Neuronal stem cell (in vitro differentiated cells): Measurements from ENCODE around the gene WDR49.

Experiments used
- DNase-seq: peaks from one replicate; pipeline ENCODE4 v3.0.0-alpha.2; 2013; ENCODE audit warnings: low spot score
- H2AFZ ChIP-seq: one replicate; pipeline ENCODE4 v1.6.1; 2013; ENCODE audit warnings: mild to moderate bottlenecking, low read length, inconsistent platforms
- H2AK5ac ChIP-seq: 2 replicates; pipeline ENCODE4 v1.6.1; 2013; ENCODE audit warnings: low read depth, mild to moderate bottlenecking, inconsistent platforms, low read length, moderate library complexity, mixed read lengths
- H2BK120ac ChIP-seq: 2 replicates; pipeline ENCODE4 v1.6.1; 2013; ENCODE audit warnings: low read depth, mild to moderate bottlenecking, inconsistent platforms, low read length, moderate library complexity, mixed read lengths
- H2BK12ac ChIP-seq: one replicate; pipeline ENCODE4 v1.6.1; 2013; ENCODE audit warnings: low read length, inconsistent platforms
- H2BK15ac ChIP-seq: 2 replicates; pipeline ENCODE4 v1.6.1; 2013; ENCODE audit warnings: mild to moderate bottlenecking, low read length, inconsistent platforms, mixed read lengths
- H2BK5ac ChIP-seq: one replicate; pipeline ENCODE4 v1.6.1; 2013; ENCODE audit warnings: inconsistent platforms, mild to moderate bottlenecking, low read length, moderate library complexity
- H3K14ac ChIP-seq: one replicate; pipeline ENCODE4 v1.6.1; 2013; ENCODE audit warnings: low read length, inconsistent platforms
- H3K18ac ChIP-seq: 2 replicates; pipeline ENCODE4 v1.6.1; 2013; ENCODE audit warnings: low read length, inconsistent platforms
- H3K23ac ChIP-seq: 2 replicates; pipeline ENCODE4 v1.6.1; 2013; ENCODE audit warnings: low read depth, mild to moderate bottlenecking, mixed read lengths, low read length, inconsistent platforms; ENCODE audit not compliant: poor library complexity
- H3K27ac ChIP-seq: replicated peaks from 3 replicates; pipeline ENCODE4 v1.5.1; 2013; ENCODE audit warnings: low read length, inconsistent platforms
- H3K27me3 ChIP-seq, 3 experiments: 2 replicates each; pipeline ENCODE4 v1.6.1; 2013; ENCODE audit warnings: low read length in 3 of 3, mild to moderate bottlenecking in 2 of 3, inconsistent platforms in 1 of 3, low read depth in 1 of 3, mixed read lengths in 1 of 3, moderate library complexity in 1 of 3; ENCODE audit not compliant: control insufficient read depth in 3 of 3, insufficient read depth in 3 of 3
- H3K36me3 ChIP-seq, 2 donors: replicated peaks in 1 of 2; 2 replicates each; pipeline ENCODE4 v1.6.1; 2013; ENCODE audit warnings: low read length in 2 of 2; ENCODE audit not compliant: control insufficient read depth in 2 of 2, insufficient read depth in 2 of 2
- H3K4ac ChIP-seq: 2 replicates; pipeline ENCODE4 v1.6.1; 2013; ENCODE audit warnings: inconsistent platforms, mild to moderate bottlenecking, low read length, moderate library complexity
- H3K4me1 ChIP-seq, 2 donors: 1 replicate in 1 of 2; 2 replicates in 1 of 2; pipeline ENCODE4 v1.6.1; 2013; ENCODE audit warnings: low read length in 2 of 2, low read depth in 1 of 2; ENCODE audit not compliant: control insufficient read depth in 2 of 2, insufficient read depth in 1 of 2
- H3K4me2 ChIP-seq: one replicate; pipeline ENCODE4 v1.6.1; 2013; ENCODE audit warnings: mild to moderate bottlenecking, low read length, inconsistent platforms; ENCODE audit not compliant: insufficient read depth, poor library complexity, severe bottlenecking
- H3K4me3 ChIP-seq, 2 donors: 2 replicates each; pipeline ENCODE4 v1.5.1; 2013; ENCODE audit warnings: low read length in 2 of 2, mild to moderate bottlenecking in 2 of 2, inconsistent platforms in 1 of 2, moderate library complexity in 1 of 2
- H3K79me1 ChIP-seq: one replicate; pipeline ENCODE4 v1.6.1; 2013; ENCODE audit warnings: low read depth, mild to moderate bottlenecking, inconsistent platforms, low read length, moderate library complexity
- H3K9ac ChIP-seq: one replicate; pipeline ENCODE4 v1.6.1; 2013; ENCODE audit warnings: mild to moderate bottlenecking, low read depth, low read length, inconsistent platforms; ENCODE audit not compliant: poor library complexity
- H3K9me3 ChIP-seq, 2 donors: replicated peaks in 1 of 2; 2 replicates each; pipeline versions ENCODE3 to v1.6.1; 2013; ENCODE audit warnings: low read length in 2 of 2, mild to moderate bottlenecking in 2 of 2, inconsistent platforms in 1 of 2, low read depth in 1 of 2, mixed read lengths in 1 of 2, moderate library complexity in 1 of 2; ENCODE audit not compliant: control insufficient read depth in 2 of 2, insufficient read depth in 1 of 2
- H4K8ac ChIP-seq: one replicate; pipeline ENCODE4 v1.6.1; 2013; ENCODE audit warnings: low read depth, mild to moderate bottlenecking, inconsistent platforms, low read length, moderate library complexity
- H4K91ac ChIP-seq: one replicate; pipeline ENCODE4 v1.6.1; 2013; ENCODE audit warnings: low read length, low read depth, mild to moderate bottlenecking, inconsistent platforms; ENCODE audit not compliant: poor library complexity
- WGBS, 2 donors: extraction: QIAGEN DNeasy Blood & Tissue Kit; methylation state at CpG; one replicate each; pipeline ENCODE4 v1.1.7; 2013; ENCODE audit warnings: missing lambda C conversion rate in 2 of 2, mixed read lengths in 1 of 2; ENCODE audit not compliant: insufficient read length in 2 of 2, insufficient replicate concordance in 1 of 2; ENCODE audit errors: extremely low coverage in 2 of 2; 5-methylcytosine and 5-hydroxymethylcytosine counted together

The WDR49 gene

GRCh38 chr3:167466966-167467365, 186.8 kb downstream of the WDR49 start:
- Histone ChIP-seq H3K4ac (no peak overlapping the region), H2BK120ac (no peak overlapping the region), H2AK5ac (no peak overlapping the region), H3K9me3 (no peaks in the 10 kb centered on the region), H2BK12ac (no peak overlapping the region), H3K23ac (no peak overlapping the region), H3K4me2 (no peak overlapping the region), H2AFZ (no peak overlapping the region), H3K79me1 (no peaks in the 10 kb centered on the region), H4K91ac (no peak overlapping the region), H3K27me3 (no peaks in the 10 kb centered on the region), H3K4me1 (peaks cover 0 to 4% of the 10 kb centered on the region in 2 donors), H3K27ac (no peak overlapping the region), H3K18ac (no peak overlapping the region), H3K9ac (no peak overlapping the region), H2BK5ac (no peak overlapping the region), H2BK15ac (no peak overlapping the region), H3K4me3 (no peak overlapping the region), H4K8ac (no peak overlapping the region), H3K14ac (no peak overlapping the region), H3K36me3 (no peaks in the 10 kb centered on the region)
- no peak for DNase-seq

DNA sequence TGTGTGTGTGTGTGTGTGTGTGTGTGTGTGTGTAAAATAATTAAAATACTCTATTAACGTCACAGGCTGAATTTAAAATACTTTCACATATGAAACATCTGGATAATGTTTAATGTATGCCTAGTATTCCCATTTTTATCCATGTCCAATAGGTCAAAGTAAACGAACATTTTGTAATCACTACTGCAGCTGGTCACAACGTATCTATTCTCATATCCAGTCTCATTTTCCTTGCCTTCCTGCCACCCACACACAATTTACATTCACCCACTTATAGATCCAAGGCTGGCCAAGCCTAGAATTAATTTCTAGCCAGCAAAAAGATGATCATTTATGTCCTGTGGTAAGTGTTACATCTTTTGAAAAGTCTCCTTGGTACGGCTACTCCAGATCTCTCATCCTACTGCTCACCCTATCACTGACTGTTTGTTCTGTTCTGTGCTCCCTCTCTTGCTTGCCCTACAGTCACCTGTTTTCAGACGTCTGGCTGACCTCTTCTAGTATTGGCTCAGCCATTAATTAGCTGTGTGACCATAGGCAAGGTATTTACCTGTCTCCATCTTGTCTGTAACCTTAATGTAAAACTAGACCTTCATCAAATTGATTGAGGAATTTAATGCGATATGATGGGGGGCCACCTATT, 197.5 kb downstream of the WDR49 start:
- no peaks in the 10 kb centered on the region for H3K4me1 ChIP-seq
- H3K36me3 ChIP-seq, result no peaks in the 10 kb centered on the region
- no peak overlapping the region for H2BK12ac ChIP-seq
- H3K14ac ChIP-seq, result no peak overlapping the region
- H2BK15ac ChIP-seq, result no peak overlapping the region
- no peaks in the 10 kb centered on the region for H3K9me3 ChIP-seq
- no peak overlapping the region for H3K9ac ChIP-seq
- H2BK120ac ChIP-seq, result no peak overlapping the region
- DNase-seq, result no peak
- no peak overlapping the region for H3K23ac ChIP-seq
- no peaks in the 10 kb centered on the region for H3K27me3 ChIP-seq
- no peak overlapping the region for H3K4me3 ChIP-seq
- no peak overlapping the region for H4K8ac ChIP-seq
- no peak overlapping the region for H2AFZ ChIP-seq
- H3K27ac ChIP-seq, result no peak overlapping the region
- no peak overlapping the region for H3K18ac ChIP-seq
- WGBS, 2 donors, result no CpG with 5 or more reads among the region's 6 CpGs
- H3K4me2 ChIP-seq, result no peak overlapping the region
- H2AK5ac ChIP-seq, result no peak overlapping the region
- no peaks in the 10 kb centered on the region for H3K79me1 ChIP-seq
- H4K91ac ChIP-seq, result no peak overlapping the region
- H3K4ac ChIP-seq, result no peak overlapping the region
- no peak overlapping the region for H2BK5ac ChIP-seq

DNA sequence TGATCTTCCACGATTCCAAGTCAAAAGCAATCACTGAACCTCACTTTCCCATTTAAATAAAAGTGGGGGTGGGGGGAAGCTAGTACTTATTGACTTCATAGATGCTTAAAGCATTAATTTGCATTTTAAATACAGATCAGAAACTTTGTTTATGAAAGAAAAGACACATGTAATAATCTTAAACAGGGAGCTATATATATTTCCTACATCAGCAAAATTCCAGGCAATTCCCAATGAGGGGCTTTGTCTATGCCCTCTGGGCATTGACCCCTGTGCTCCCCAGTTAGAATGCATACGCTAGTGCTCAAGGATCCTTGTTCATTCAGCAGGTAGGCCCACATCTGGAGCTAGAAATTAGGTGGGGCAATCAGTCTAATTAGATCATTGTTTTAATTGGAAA, 199.9 kb downstream of the WDR49 start:
- Histone ChIP-seq H4K8ac (no peak overlapping the region), H3K9ac (no peak overlapping the region), H3K4ac (no peak overlapping the region), H4K91ac (no peak overlapping the region), H3K4me1 (peaks cover 0 to 4% of the 10 kb centered on the region in 2 donors), H2AFZ (no peak overlapping the region), H3K79me1 (no peaks in the 10 kb centered on the region), H3K27ac (no peak overlapping the region), H2BK120ac (no peak overlapping the region), H3K14ac (no peak overlapping the region), H3K23ac (no peak overlapping the region), H3K4me2 (no peak overlapping the region), H2BK12ac (no peak overlapping the region), H3K4me3 (no peak overlapping the region), H3K9me3 (no peaks in the 10 kb centered on the region), H3K18ac (no peak overlapping the region), H2AK5ac (no peak overlapping the region), H3K27me3 (no peaks in the 10 kb centered on the region), H3K36me3 (no peaks in the 10 kb centered on the region), H2BK5ac (no peak overlapping the region), H2BK15ac (no peak overlapping the region)
- DNase-seq, result no peak
- WGBS, 2 donors, result no CpG with 5 or more reads among the region's 2 CpGs

- H2BK12ac ChIP-seq, result no peak overlapping the region
Measured at GRCh38 chr3:167451282-167451681, 202.5 kb downstream of the WDR49 start.

More at GRCh38 chr3:167451282-167451681, 202.5 kb downstream of the WDR49 start:
- no peaks in the 10 kb centered on the region for H3K79me1 ChIP-seq
- H2BK5ac ChIP-seq, result no peak overlapping the region
- no peak overlapping the region for H3K27ac ChIP-seq
- H2AK5ac ChIP-seq, result no peak overlapping the region
- H2BK15ac ChIP-seq, result no peak overlapping the region
- no peak overlapping the region for H3K9ac ChIP-seq
- no peak overlapping the region for H4K8ac ChIP-seq
- H2AFZ ChIP-seq, result no peak overlapping the region
- no peak overlapping the region for H3K18ac ChIP-seq
- H3K23ac ChIP-seq, result no peak overlapping the region
- no peaks in the 10 kb centered on the region for H3K9me3 ChIP-seq
- H3K4me1 ChIP-seq, result peaks cover 0 to 4% of the 10 kb centered on the region in 2 donors
- WGBS, 2 donors, result no CpG with 5 or more reads among the region's 1 CpG
- no peaks in the 10 kb centered on the region for H3K36me3 ChIP-seq
- no peak overlapping the region for H3K14ac ChIP-seq
- DNase-seq, result no peak
- H3K4me2 ChIP-seq, result no peak overlapping the region
- no peak overlapping the region for H3K4ac ChIP-seq
- H2BK120ac ChIP-seq, result no peak overlapping the region
- H4K91ac ChIP-seq, result no peak overlapping the region
- no peaks in the 10 kb centered on the region for H3K27me3 ChIP-seq
- no peak overlapping the region for H3K4me3 ChIP-seq
